Dermis microvascular lymphatic vessel endothelial cell (primary cell): Measurements from ENCODE around the gene ACOX3. TPM values are rescaled to one million over a fixed set of nuclear protein-coding genes. Genes with fewer than 3 reads are reported as not detected.
A peak's percentile ranks its signal among the peaks of the same experiment; 100 is the strongest.

Source experiments
- DNase-seq, 2 donors: peaks; one replicate each; pipeline versions ENCODE4 v3.0.0 to v3.0.0-alpha.2; 2010; ENCODE audit warnings: low read depth in 2 of 2
- total RNA-seq: library from RNA; depleted of rRNA; stranded (reverse); fragments of >200 nt; gene quantifications from 2 replicates; pipeline ENCODE4 v1.2.1, GENCODE V29; 2014

ACOX3 gene
- total RNA-seq, 1 donor from 2014 or later = 19.4 TPM

GRCh38 chr4:8340781-8341241, 99.7 kb downstream of the ACOX3 start:
- DNase-seq = no peak

- no peak for DNase-seq
Measured at GRCh38 chr4:8338351-8338961, 102.1 kb downstream of the ACOX3 start.

- DNase-seq = peak in 1 of 2 donors; percentile 37
Measured at GRCh38 chr4:8336412-8337075, 104.0 kb downstream of the ACOX3 start.

- no peak for DNase-seq
Measured at GRCh38 chr4:8335848-8336247, 104.7 kb downstream of the ACOX3 start.

DNA sequence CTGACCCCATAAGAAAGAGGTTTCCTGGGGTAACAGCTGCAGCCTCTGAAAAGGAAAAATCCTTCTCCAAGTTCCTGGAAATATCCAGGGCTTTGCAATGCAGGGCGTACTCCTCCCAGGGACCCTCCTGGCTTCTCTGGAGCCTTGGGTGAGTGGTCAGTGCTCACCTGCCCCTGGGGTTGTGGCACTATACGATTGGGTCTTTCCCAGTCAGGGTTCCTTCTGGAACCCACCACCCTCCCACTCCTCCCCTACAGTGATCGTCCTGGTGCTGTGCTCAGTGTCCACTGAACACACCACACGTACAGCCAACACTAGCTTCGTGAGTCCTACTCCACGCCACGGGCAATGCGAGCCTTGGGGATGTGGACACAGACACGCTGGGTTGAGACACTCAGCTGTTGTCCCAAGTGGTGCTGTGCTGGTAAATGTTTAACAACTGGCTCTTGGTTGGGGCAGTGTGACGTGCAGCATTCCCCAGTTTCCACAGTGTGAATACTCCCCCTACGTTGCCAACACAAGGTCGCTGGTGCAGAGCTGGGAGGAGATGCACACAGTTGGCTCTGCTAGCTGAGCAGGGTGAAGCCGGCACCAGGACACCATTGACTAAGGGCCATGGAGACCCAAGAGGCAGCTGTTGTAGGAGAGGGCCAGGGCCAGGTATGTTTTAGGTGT, 105.6 kb downstream of the ACOX3 start:
- DNase-seq = no peak

GRCh38 chr4:8333726-8334460, 106.6 kb downstream of the ACOX3 start:
- DNase-seq = no peak

DNA sequence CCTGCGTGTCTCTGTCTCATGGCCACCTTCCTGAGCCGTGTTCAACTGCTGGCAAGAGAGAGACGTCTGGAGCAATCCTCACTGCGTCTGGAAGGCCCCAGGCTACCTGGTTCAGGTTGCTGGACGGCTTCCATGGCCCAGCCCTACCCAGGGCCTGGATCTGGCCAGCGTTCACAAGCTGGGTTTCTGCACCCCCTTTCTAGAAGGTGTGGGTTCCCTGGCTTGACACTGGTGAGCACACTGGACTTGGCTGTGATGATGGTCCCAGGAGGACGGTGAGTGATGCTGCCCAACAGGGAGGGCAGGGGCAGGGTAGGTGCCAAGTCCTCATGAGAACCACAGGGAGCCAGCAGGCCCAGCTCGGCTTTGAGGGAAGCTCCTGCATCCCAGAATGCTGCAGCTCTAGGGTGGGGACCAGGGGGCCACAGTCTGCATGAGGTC, 107.6 kb downstream of the ACOX3 start:
- no peak for DNase-seq

- DNase-seq = no peak
Measured at GRCh38 chr4:8332038-8332857, 108.3 kb downstream of the ACOX3 start.

DNA sequence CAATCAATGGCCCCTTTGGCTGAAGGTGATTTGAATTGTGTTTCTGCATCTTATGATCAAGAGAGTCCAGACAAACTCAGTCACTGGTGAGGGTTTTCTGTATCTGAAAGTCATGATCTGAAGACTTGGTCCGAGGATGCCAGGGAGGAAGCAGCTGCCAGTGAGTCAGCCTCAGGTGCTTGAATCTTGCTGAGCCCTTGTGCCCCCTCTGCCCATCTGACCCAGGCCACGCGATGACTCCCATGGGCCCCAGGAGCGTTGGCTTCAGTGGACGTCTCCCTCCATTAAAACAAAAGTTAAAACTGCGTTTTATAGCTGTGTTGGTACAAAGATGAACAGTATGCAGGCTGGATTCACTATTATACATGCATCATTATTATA, 109.0 kb downstream of the ACOX3 start:
- peak in 1 of 2 donors; percentile 63 for DNase-seq

- peak in 1 of 2 donors; percentile 35 for DNase-seq
Measured at GRCh38 chr4:8330821-8331574, 109.5 kb downstream of the ACOX3 start.

- no peak for DNase-seq
Measured at GRCh38 chr4:8329859-8330761, 110.4 kb downstream of the ACOX3 start.

DNA sequence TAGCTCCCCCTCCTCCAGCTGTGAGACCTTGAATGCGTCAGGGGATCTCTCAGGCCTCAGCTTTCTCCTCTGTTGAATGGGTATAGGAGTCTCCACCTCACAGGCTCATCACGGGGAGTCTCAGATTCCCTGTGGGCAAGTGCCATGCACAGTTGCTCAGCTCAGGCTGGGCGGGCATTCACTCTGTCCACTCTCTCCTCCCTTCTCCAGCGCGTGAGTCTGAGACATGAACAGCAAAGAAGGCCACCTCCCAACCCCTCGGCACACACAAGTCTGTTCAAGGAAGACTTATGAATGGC, 111.0 kb downstream of the ACOX3 start:
- no peak for DNase-seq

- DNase-seq = no peak
Measured at GRCh38 chr4:8328866-8329559, 111.5 kb downstream of the ACOX3 start.

- no peak for DNase-seq
Measured at GRCh38 chr4:8328456-8328855, 112.1 kb downstream of the ACOX3 start.

GRCh38 chr4:8326206-8326605, 114.3 kb downstream of the ACOX3 start:
- DNase-seq = no peak

- DNase-seq = no peak
Measured at GRCh38 chr4:8325291-8325973, 115.1 kb downstream of the ACOX3 start.

DNA sequence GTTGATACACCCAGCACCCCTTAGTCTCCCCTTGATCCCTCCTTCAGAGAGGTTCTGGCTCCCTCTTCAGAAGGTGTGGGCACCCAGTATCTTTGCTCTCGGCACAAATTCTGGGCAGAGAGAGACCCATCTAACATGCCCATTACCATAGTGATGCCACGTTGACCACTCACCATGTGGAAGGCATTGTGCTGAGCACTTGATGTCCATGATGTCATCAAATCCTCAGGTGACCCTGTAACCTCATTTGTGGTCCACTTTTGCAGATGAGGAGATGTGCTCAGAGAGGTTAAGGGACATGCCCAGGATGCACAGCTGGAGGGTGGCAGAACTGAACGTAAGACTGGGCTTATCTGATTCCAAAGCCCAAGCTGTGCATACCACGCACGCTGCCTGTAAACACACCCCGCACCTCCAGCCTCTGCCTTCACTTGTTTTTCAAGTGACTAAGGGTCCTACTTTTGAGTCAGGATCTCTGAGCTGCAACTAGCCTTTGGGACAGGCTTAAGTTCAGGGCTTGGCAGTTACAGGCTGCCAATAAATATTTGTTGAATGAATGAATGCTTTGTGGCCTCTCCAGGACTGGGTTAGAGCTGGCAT, 115.8 kb downstream of the ACOX3 start:
- DNase-seq = no peak
